ENCODE results near the gene OTOP2. TPM values are rescaled to one million over a fixed set of nuclear protein-coding genes. Genes with fewer than 3 reads are reported as not detected.

The OTOP2 gene
- total and polyA plus RNA-seq, 5 donors from 2014 or later = not detected

DNA sequence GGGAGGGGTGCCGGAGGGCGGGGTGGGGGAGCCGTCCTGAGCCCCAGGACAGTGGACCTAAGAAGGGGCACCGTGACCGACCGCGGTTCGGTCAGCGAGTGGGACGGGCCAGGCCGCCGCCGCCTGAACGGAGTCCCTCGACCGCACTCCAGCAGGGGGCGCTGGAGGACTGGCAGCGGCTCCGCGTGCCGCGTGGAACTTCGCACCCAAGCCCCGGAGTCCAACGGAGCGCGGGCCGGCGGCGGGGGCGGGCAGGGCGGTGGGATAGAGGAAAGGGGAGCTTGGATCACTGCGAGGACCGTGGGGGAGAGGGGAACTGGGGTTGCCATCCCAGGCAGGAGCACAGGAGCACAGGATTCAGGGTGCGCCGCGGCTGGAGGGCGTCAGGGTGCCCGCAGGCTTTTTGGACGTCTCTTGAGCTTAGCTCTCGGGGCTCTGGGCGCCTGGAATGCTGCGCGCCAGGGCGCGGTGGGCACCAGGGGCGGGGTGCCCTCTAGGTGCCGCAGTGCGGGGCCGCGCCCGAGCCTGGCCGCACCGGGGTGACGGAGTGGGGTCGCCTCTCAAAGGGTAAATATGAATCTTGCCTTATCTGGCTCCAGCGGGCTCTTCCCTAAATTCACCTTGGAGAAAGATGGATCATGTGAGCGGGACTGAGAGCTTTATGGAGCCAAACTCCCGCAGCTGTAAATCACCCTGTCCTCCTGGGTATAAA is 379 bp upstream of the OTOP2 start:
- peak overlapping the region in 1 of 4 donors; percentile 63 for H3K4me3 Mint-ChIP-seq
- no peaks in the 10 kb centered on the region for H3K9me3 ChIP-seq (ENCODE audit: control insufficient read depth in 2 of 2, low read length in 2 of 2)
- H3K36me3 ChIP-seq (ENCODE audit: control insufficient read depth, insufficient read depth, low read length) = no peaks in the 10 kb centered on the region
- peaks cover 19% of the 10 kb centered on the region for H3K4me1 ChIP-seq (ENCODE audit: control insufficient read depth, insufficient read depth, low read length, poor library complexity, severe bottlenecking)
- ATAC-seq (ENCODE audit: low read depth in 2 of 2) = peak; percentile 35 to 54
- H3K36me3 Mint-ChIP-seq = no peaks in the 10 kb centered on the region
- no peak overlapping the region for H3K27ac ChIP-seq (ENCODE audit: insufficient read depth, low read length, poor library complexity, severe bottlenecking)
- peaks cover 9% of the 10 kb centered on the region for H3K27me3 ChIP-seq (ENCODE audit: control insufficient read depth, insufficient read depth, low read length)
- H3K27me3 Mint-ChIP-seq = peaks cover 73% of the 10 kb centered on the region
- H3K27ac Mint-ChIP-seq = no peak overlapping the region
- H3K9me3 Mint-ChIP-seq = peaks cover 0 to 1% (median 0%) of the 10 kb centered on the region in 7 donors
- peaks cover 0 to 22% (median 0%) of the 10 kb centered on the region in 4 donors for H3K4me1 Mint-ChIP-seq
- H3K4me3 ChIP-seq (ENCODE audit: low read depth, low read length) = no peak overlapping the region
- DNase-seq = peak; percentile 51 to 63 (median 58)

GRCh38 chr17:74925242-74925641 is 1.2 kb downstream of the OTOP2 start:
- peak overlapping the region in 1 of 4 donors; percentile 68 for H3K4me3 Mint-ChIP-seq
- H3K27me3 Mint-ChIP-seq = peaks cover 84% of the 10 kb centered on the region
- Histone ChIP-seq H3K4me3 (ENCODE audit: low read depth, low read length) (no peak overlapping the region), H3K36me3 (ENCODE audit: control insufficient read depth, insufficient read depth, low read length) (no peaks in the 10 kb centered on the region), H3K9me3 (ENCODE audit: control insufficient read depth in 2 of 2, low read length in 2 of 2) (no peaks in the 10 kb centered on the region), H3K27ac (ENCODE audit: insufficient read depth, low read length, poor library complexity, severe bottlenecking) (no peak overlapping the region), H3K4me1 (ENCODE audit: control insufficient read depth, insufficient read depth, low read length, poor library complexity, severe bottlenecking) (peaks cover 19% of the 10 kb centered on the region), H3K27me3 (ENCODE audit: control insufficient read depth, insufficient read depth, low read length) (peaks cover 9% of the 10 kb centered on the region)
- H3K9me3 Mint-ChIP-seq = peaks cover 0 to 1% (median 0%) of the 10 kb centered on the region in 7 donors
- H3K4me1 Mint-ChIP-seq = peaks cover 0 to 22% (median 0%) of the 10 kb centered on the region in 4 donors
- ATAC-seq (ENCODE audit: low read depth in 2 of 2) (no peak), DNase-seq (no peak)
- no peaks in the 10 kb centered on the region for H3K36me3 Mint-ChIP-seq
- peak overlapping the region in 1 of 3 donors; percentile 20 for H3K27ac Mint-ChIP-seq

- Mint-ChIP-seq H3K9me3 (no peaks in the 10 kb centered on the region), H3K27me3 (peaks cover 89% of the 10 kb centered on the region), H3K27ac (peak overlapping the region in 1 of 3 donors; percentile 16), H3K36me3 (no peaks in the 10 kb centered on the region), H3K4me3 (peak overlapping the region in 1 of 4 donors; percentile 65), H3K4me1 (peaks cover 0 to 10% (median 0%) of the 10 kb centered on the region in 4 donors)
- no peaks in the 10 kb centered on the region for H3K36me3 ChIP-seq (ENCODE audit: control insufficient read depth, insufficient read depth, low read length)
- H3K9me3 ChIP-seq (ENCODE audit: control insufficient read depth in 2 of 2, low read length in 2 of 2) = no peaks in the 10 kb centered on the region
- peaks cover 8% of the 10 kb centered on the region for H3K4me1 ChIP-seq (ENCODE audit: control insufficient read depth, insufficient read depth, low read length, poor library complexity, severe bottlenecking)
- DNase-seq = no peak
- no peak overlapping the region for H3K27ac ChIP-seq (ENCODE audit: insufficient read depth, low read length, poor library complexity, severe bottlenecking)
- H3K27me3 ChIP-seq (ENCODE audit: control insufficient read depth, insufficient read depth, low read length) = peaks cover 9% of the 10 kb centered on the region
- no peak for ATAC-seq (ENCODE audit: low read depth in 2 of 2)
- no peak overlapping the region for H3K4me3 ChIP-seq (ENCODE audit: low read depth, low read length)
Measured at GRCh38 chr17:74928786-74929185, 4.7 kb downstream of the OTOP2 start.

GRCh38 chr17:74930535-74931036 is 6.5 kb downstream of the OTOP2 start:
- Mint-ChIP-seq H3K36me3 (no peaks in the 10 kb centered on the region), H3K27ac (peak overlapping the region in 1 of 3 donors; percentile 84), H3K9me3 (no peaks in the 10 kb centered on the region), H3K4me1 (no peaks in the 10 kb centered on the region), H3K4me3 (no peak overlapping the region), H3K27me3 (peaks cover 83% of the 10 kb centered on the region)
- H3K36me3 ChIP-seq (ENCODE audit: control insufficient read depth, insufficient read depth, low read length) = no peaks in the 10 kb centered on the region
- H3K4me1 ChIP-seq (ENCODE audit: control insufficient read depth, insufficient read depth, low read length, poor library complexity, severe bottlenecking) = peaks cover under 1% of the 10 kb centered on the region
- no peak overlapping the region for H3K4me3 ChIP-seq (ENCODE audit: low read depth, low read length)
- H3K27ac ChIP-seq (ENCODE audit: insufficient read depth, low read length, poor library complexity, severe bottlenecking) = no peak overlapping the region
- ATAC-seq (ENCODE audit: low read depth in 2 of 2) (no peak), DNase-seq (no peak)
- H3K27me3 ChIP-seq (ENCODE audit: control insufficient read depth, insufficient read depth, low read length) = peaks cover 6% of the 10 kb centered on the region
- no peaks in the 10 kb centered on the region for H3K9me3 ChIP-seq (ENCODE audit: control insufficient read depth in 2 of 2, low read length in 2 of 2)

DNA sequence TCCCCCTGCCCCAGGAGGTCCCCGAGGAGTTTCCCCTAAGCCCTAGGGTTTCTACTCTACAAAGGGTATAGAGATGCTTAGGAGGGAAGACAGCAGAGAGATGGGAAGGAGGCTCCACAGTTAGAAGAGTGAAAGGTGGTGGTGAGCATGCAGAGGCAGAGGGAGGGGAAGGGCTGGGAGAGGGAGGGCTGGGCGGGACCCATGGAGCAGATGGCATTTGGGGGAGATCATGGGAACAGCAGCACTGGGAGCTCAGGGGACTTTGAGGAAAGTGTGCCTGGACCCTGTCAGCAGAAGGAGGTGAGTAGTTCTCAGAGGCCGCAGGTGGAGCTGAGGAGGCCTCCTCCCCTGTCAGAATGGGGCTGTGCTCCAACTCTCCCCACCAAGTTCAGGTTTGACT is 11.0 kb downstream of the OTOP2 start:
- DNase-seq (no peak), ATAC-seq (ENCODE audit: low read depth in 2 of 2) (no peak)
- Histone ChIP-seq H3K9me3 (ENCODE audit: control insufficient read depth in 2 of 2, low read length in 2 of 2) (no peaks in the 10 kb centered on the region), H3K4me1 (ENCODE audit: control insufficient read depth, insufficient read depth, low read length, poor library complexity, severe bottlenecking) (peaks cover 4% of the 10 kb centered on the region), H3K36me3 (ENCODE audit: control insufficient read depth, insufficient read depth, low read length) (no peaks in the 10 kb centered on the region), H3K27me3 (ENCODE audit: control insufficient read depth, insufficient read depth, low read length) (peaks cover 16% of the 10 kb centered on the region), H3K4me3 (ENCODE audit: low read depth, low read length) (no peak overlapping the region), H3K27ac (ENCODE audit: insufficient read depth, low read length, poor library complexity, severe bottlenecking) (no peak overlapping the region)
- H3K27me3 Mint-ChIP-seq = peaks cover 80% of the 10 kb centered on the region
- no peak overlapping the region for H3K4me3 Mint-ChIP-seq
- H3K9me3 Mint-ChIP-seq = peaks cover 0 to 1% (median 0%) of the 10 kb centered on the region in 7 donors
- no peaks in the 10 kb centered on the region for H3K4me1 Mint-ChIP-seq
- no peaks in the 10 kb centered on the region for H3K36me3 Mint-ChIP-seq
- no peak overlapping the region for H3K27ac Mint-ChIP-seq

- no peak within 1 kb of the TSS for H3K27ac ChIP-seq (ENCODE audit: insufficient read depth, low read length, poor library complexity, severe bottlenecking)
- no peaks in the 10 kb centered on the region for H3K36me3 ChIP-seq (ENCODE audit: control insufficient read depth, insufficient read depth, low read length)
- H3K4me3 ChIP-seq (ENCODE audit: low read depth, low read length) = no peak within 1 kb of the TSS
- Mint-ChIP-seq H3K9me3 (peaks cover 0 to 1% (median 0%) of the 10 kb centered on the region in 7 donors), H3K27me3 (peaks cover 74% of the 10 kb centered on the region), H3K27ac (no peak within 1 kb of the TSS), H3K4me1 (no peaks in the 10 kb centered on the region), H3K36me3 (no peaks in the 10 kb centered on the region), H3K4me3 (peak within 1 kb of the TSS in 1 of 4 donors; percentile 15)
- H3K9me3 ChIP-seq (ENCODE audit: control insufficient read depth in 2 of 2, low read length in 2 of 2) = no peaks in the 10 kb centered on the region
- ATAC-seq (ENCODE audit: low read depth in 2 of 2) (no peak), DNase-seq (no peak)
- peaks cover 16% of the 10 kb centered on the region for H3K27me3 ChIP-seq (ENCODE audit: control insufficient read depth, insufficient read depth, low read length)
- peaks cover 4% of the 10 kb centered on the region for H3K4me1 ChIP-seq (ENCODE audit: control insufficient read depth, insufficient read depth, low read length, poor library complexity, severe bottlenecking)
Measured at GRCh38 chr17:74935585-74936469, 11.8 kb downstream of the OTOP2 start, which contains the start of gene OTOP3. OTOP3 (plus strand) TSS chr17:74935898; CDS start chr17:74935922, 24 bp downstream.

GRCh38 chr17:74936470-74936799 is 12.4 kb downstream of the OTOP2 start:
- Histone ChIP-seq H3K9me3 (ENCODE audit: control insufficient read depth in 2 of 2, low read length in 2 of 2) (no peaks in the 10 kb centered on the region), H3K27me3 (ENCODE audit: control insufficient read depth, insufficient read depth, low read length) (peaks cover 16% of the 10 kb centered on the region), H3K27ac (ENCODE audit: insufficient read depth, low read length, poor library complexity, severe bottlenecking) (no peak overlapping the region), H3K36me3 (ENCODE audit: control insufficient read depth, insufficient read depth, low read length) (no peaks in the 10 kb centered on the region), H3K4me3 (ENCODE audit: low read depth, low read length) (no peak overlapping the region), H3K4me1 (ENCODE audit: control insufficient read depth, insufficient read depth, low read length, poor library complexity, severe bottlenecking) (peaks cover 4% of the 10 kb centered on the region)
- H3K4me3 Mint-ChIP-seq = peak overlapping the region in 1 of 4 donors; percentile 15
- H3K27me3 Mint-ChIP-seq = peaks cover 70% of the 10 kb centered on the region
- no peaks in the 10 kb centered on the region for H3K4me1 Mint-ChIP-seq
- no peak for ATAC-seq (ENCODE audit: low read depth in 2 of 2)
- H3K36me3 Mint-ChIP-seq = no peaks in the 10 kb centered on the region
- DNase-seq = no peak
- peaks cover 0 to 1% (median 0%) of the 10 kb centered on the region in 7 donors for H3K9me3 Mint-ChIP-seq
- no peak overlapping the region for H3K27ac Mint-ChIP-seq

Measured in CD4-positive, CD25-positive, alpha-beta regulatory T cell (primary cell).